T follicular helper cell (primary cell): ENCODE results near the gene GAK.
"Not testable (repeated sequence)": the region's sequence is repeated elsewhere in the genome, so short reads cannot be mapped to it uniquely, and the experiment has no call there.

Source experiments
- DNase-seq: peaks from one replicate; pipeline ENCODE4 v3.0.0-alpha.2; 2020; ENCODE audit warnings: low read depth

GAK gene

DNA sequence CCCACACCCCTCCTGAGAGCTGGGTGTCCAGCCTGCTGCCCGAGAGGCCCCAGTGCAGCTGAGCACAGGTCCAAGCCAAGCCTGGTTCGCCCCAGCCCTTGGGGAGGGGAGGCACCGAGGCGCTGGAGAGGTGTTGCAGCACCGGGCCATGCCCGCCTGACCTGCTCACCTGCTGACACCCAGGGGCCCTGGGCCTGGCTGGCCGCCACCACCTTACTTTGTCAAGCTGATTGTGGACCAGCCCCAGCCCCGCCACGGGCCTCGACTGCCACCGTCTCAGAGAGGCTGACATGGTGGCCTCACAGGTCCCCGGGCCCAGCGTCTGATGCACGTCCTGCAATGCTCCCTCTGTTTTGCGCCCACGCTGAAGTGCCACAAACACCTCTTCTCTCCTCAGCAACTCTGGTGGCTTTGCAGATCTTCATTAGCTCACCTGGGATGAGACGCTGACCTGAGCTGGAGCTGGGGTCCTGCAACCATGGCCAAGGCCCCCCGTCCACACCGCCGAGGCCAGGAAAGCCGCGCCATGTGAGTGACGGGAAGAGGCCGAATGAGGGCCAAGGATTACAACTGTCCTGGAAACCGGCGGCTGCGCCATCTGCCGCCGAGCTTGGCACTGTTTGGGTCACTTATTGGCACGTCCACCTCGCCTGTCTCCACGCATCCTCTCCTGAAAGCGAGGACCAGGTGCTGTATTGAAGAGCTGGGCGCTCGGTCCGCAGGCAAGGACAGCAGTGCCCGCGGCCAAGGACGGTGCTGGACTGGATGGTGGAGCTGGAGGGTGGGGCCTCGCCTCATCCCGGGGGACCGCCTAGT, 113.8 kb downstream of the GAK start:
- DNase-seq: no peak

DNA sequence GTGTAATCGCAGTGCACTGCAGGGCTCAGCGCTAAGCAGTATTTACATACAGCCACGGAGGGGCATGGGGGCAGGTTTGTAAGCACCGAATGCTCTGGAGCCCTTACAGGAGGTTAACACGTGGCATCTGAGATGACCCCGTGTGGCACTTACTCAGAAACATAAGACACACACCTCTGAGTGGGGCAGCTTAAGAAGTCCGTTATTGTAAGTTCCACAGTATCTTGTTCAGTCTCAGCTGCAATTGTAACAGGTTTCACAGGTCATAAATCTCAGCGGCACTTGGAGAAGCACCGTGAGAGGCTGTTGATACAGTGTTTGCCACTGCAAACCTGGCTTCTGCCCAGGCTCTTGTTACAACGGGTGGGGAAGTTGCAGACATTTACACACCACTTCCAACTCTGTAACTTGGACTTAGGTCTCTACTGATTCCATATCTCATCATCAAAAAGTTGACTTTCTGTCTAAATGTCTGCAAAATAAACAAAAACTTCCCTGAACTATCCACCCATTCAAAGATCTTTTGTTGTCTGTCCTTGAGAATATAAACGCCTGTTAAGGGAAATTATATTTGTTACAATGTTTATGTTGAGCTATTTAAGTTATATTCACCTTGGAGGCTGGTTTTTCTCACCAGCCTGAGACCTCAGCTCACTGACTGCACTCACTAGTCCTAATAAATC, 116.5 kb downstream of the GAK start:
- no peak for DNase-seq

DNA sequence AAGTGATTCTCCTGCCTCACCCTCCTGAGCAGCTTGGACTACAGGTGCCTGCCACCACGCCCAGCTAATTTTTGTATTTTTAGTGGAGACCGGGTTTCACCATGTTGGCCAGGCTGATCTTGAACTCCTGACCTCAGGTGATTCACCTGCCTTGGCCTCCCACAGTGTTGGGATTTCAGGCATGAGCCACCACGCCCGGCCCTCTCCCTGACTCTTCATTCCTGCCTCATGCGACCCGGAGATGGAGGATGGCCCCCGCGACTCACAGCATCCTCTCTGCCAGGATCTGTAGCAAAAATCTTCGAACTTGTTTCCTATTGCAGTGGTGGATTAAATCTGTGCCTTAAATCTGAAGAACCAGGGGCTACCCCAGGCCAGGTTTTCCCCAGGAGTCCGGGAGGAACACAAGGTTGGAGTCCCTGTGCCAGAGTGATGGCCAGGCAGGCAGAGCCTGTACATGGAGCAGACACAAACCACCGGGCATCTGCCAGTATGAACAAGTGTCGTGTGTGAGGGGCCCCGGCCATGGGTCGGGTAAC, 117.7 kb downstream of the GAK start:
- no peak for DNase-seq

DNA sequence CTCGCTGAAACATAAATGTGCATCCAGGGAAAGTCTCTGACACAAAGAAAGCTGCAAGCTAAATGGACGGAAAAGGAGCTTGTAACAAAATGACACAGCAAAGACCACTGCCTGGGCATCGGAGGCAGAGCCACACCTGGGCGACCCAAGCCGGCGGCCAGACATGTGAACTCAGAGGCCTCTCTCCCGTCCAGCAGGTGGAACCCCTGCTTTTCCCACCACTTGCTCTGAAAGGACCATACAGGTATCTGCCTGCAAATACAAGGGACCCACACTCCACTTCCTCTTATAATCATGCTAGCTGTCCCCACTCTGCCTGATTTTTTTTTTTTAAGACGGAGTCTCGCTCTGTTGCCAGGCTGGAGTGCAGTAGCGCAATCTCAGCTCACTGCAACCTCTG, 118.2 kb downstream of the GAK start:
- no peak for DNase-seq

DNA sequence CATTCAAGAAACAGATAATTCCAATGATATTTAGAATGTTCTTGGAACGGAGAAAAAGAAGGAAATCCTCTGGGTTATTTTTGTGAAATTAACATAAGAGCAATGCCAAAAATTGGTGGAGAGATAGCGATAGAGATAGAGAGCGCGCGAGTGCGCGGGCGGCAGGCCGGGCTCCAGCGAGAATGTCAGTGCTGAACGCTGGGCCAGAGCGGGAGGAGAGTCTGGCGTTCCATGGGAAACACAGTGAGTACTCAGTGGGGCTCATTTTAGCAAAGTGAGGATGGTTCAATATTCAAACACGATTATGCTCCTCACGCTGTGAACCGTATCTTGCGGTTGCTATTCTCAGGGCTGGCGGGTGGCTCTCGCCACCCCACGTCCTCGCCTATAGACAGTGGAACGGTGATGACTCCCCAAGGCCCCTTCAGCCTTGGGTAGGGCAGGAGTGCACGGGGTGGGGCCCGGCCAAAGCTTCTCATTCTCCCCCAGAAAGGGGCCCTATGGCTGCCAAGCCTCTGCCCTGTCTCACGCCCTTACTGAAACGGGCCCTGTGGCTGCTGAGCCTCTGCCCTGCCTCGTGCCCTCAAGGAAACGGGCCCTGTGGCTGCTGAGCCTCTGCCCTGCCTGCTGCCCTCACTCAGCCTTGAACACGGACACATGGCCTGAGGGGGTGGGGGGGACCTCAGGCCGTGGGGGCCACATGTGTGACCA, 123.1 kb downstream of the GAK start:
- no peak for DNase-seq

DNA sequence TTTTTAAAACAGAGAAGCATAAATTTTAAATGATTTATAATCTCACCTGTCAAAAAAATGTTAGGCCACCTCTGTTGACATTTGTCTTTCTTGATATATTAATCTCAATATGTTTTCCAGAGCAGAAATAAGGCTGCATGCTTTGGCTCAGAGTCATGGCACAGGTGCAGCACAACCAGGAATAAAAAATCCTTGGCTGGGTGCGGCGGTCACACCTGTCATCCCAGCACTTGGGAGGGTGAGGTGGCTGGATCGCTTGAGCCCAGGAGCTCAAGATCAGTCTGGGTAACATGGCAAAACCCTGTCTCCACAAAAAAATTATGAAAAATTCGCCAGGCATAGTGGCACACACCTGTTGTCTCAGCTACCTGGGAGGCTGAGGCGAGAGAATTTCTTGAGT, 124.3 kb downstream of the GAK start:
- DNase-seq: no peak

DNA sequence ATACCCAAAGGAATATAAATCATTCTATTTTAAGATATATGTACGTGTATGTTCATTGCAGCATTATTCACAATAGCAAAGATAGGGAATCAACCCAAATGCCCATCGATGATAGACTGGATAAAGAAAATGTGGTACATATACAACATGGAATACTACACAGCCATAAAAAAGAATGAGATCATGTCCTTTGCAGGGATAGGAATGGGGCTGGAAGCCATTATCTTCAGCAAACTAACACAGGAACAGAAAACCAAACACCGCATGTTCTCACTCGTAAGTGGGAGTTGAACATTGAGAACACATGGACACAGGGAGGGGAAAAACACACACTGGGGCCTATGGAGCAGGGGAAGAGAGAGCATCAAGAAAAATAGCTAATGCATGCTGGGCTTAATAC, 125.1 kb downstream of the GAK start:
- not testable (repeated sequence) for DNase-seq

DNA sequence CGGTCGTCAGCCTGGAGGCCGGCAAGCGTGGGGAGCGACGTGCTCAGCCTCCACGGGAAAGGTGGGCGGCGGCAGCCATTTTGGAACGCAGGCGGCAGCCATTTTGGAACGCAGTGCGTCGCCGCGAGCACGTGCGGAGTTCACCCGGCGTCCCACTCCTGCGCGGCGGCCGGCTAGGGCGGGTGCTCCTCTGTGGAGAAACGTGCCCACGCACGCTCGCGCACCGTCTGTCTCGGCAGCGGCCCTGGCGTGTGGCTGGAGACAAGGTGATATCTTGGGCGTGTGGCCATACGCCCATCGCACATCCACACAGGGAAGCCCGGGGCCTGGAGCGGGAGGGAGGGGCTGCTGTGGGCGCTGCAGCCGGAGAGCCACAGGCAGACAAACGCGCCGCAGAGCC, 127.3 kb downstream of the GAK start:
- DNase-seq: no peak

DNA sequence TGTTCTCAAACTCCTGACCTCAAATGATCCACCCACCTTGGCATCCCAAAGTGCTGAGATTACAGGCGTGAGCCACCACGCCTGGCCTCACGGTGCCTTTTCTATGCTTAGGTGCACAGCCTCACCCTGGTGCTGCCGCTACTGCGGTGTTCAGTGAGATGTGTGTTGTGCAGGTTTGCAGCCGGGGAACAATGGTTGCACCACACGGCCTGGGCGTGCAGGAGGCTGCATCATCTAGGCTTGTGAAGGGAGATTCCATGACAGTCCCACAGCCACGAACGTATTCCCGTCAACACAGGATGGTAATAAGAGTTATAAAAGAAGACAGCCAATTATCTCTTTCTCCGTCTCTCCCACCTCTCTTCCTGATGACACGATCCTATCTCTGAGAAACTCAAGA, 128.2 kb downstream of the GAK start:
- no peak for DNase-seq

DNA sequence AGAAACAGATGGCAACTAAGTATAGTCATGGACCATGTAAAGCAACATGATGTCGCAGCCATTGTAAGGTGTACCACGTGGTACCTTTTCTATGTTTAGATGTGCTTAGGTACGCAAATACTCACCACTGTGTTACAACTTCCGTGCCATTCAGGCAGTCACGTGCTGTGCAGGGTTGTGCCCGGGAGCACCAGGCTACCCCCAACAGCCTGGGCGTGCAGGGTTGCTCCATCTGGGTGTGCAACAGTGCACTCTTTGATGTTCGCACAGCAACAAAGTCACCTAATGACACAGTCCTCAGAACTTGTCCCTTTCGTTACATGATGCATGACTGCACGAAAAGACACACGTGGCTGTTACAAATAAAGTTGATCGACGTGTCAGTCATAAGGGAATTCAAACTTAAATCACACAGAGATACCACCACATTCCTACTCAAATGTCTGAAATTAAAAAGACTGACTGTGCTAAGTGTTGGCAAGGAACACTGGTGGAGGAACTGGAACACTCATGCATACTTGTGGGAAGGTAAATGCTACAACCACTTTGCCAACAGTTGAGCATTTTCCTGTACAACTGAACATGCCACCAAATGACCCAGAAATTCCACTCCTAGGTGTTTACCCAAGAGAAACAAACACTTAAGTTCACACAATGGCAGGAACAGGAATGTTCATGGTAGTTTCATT, 130.5 kb downstream of the GAK start:
- no peak for DNase-seq
